ENCODE measurements around the gene TNFRSF13B. TPM values are rescaled to one million over a fixed set of nuclear protein-coding genes. Genes with fewer than 3 reads are reported as not detected.
A peak's percentile ranks its signal among the peaks of the same experiment; 100 is the strongest.

The TNFRSF13B gene
- total RNA-seq, 1 experiment from 2014 or later = not detected

DNA sequence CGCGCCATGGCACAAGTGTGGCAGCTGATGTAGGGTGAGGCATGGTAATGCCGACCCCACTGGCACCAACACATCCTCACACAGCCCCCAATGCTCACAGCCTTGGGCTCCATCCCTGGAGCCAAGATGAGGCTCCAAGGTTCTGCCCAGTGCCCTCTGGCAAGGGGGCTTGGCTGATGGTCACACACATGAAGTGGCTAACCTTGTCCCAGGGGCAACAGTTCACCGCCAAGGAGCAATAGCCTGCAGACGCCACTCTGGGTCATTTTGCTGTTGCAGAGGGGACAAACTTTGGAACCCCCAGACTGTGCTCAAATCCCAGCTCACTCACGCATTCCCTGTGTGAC lies 26.8 kb downstream of the TNFRSF13B start:
- peaks cover 8% of the 10 kb centered on the region; the same call in 1 of the 2 replicates for H3K27me3 ChIP-seq
- H3K9me3 ChIP-seq (replicated peaks) = peaks cover 10% of the 10 kb centered on the region
- H3K4me1 ChIP-seq = no peaks in the 10 kb centered on the region
- DNase-seq = no peak
- no peaks in the 10 kb centered on the region for H3K36me3 ChIP-seq
- H3K4me3 ChIP-seq = no peak overlapping the region
- H3K27ac ChIP-seq = no peak overlapping the region

- H3K9me3 ChIP-seq (replicated peaks) = peaks cover 10% of the 10 kb centered on the region
- no peak overlapping the region for H3K4me3 ChIP-seq
- H3K27me3 ChIP-seq = peaks cover 11% of the 10 kb centered on the region; the same call in 1 of the 2 replicates
- DNase-seq = peak in 1 of 2 experiments; percentile 17
- no peak overlapping the region for H3K27ac ChIP-seq
- no peaks in the 10 kb centered on the region for H3K36me3 ChIP-seq
- H3K4me1 ChIP-seq = no peaks in the 10 kb centered on the region
Observed at GRCh38 chr17:16944334-16945135, 27.4 kb downstream of the TNFRSF13B start.

DNA sequence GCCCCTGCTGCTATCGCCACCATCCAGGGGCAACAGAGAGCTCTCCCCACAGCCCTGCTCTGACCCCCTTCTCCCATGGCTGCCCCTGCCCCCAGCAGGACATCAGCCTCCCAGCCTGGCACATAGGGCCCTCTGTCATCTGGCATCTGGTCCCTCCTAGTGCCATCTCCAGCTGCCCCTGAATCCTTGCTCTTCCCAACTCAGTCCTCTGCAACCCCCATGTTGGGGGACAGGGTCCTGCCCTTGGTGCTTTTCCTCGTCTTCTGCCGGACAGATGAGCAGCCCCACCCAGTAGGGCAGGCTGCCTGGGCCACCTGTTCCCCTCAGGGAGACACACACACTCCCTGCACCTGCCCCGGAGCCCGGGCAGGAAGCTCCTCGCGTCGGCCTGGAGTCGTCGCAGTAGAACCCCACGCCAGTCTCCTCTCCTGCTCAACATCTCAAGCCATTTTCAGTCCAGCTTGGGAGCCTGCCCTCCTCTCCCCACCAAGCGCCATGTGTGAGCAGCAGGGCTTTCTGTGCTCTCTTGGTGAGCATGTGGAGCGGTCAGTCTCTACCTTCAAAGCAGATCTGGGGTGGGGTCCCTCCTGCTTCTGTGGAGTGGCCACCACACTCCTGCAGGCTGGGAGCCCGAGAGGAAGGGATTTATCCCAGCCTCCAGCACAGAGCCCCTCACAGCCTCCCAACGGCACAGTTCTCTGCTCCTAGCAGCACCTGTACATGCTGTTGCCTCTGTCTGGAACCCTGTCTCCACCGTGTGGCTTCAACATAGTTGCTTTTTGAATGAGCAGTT lies 28.2 kb downstream of the TNFRSF13B start:
- no peaks in the 10 kb centered on the region for H3K4me1 ChIP-seq
- no peak overlapping the region for H3K27ac ChIP-seq
- DNase-seq = peak in 1 of 2 experiments; percentile 11
- H3K36me3 ChIP-seq = no peaks in the 10 kb centered on the region
- H3K4me3 ChIP-seq = no peak overlapping the region
- H3K27me3 ChIP-seq = peaks cover 14% of the 10 kb centered on the region; the same call in 1 of the 2 replicates
- H3K9me3 ChIP-seq (replicated peaks) = peaks cover 2% of the 10 kb centered on the region; the same call in 1 of the 2 replicates

DNA sequence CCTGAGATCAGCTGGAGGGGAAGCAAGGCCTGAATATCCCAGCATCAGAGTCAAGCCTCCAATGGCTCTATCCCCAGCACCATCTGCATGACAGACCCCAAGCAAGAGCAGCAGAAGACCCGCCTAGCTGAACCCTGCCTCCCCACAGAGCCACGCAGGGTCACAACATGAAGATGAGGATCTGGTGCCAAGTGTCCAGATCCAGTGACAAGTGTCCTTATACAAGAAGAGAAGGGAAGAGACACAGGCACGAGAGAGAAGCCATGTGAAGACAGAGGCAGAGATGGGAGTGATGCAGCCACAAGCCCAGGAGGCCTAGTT lies 28.9 kb downstream of the TNFRSF13B start:
- Histone ChIP-seq H3K27ac (no peak overlapping the region), H3K27me3 (peaks cover 14% of the 10 kb centered on the region; the same call in 1 of the 2 replicates), H3K4me1 (no peaks in the 10 kb centered on the region), H3K4me3 (no peak overlapping the region), H3K9me3 (replicated peaks) (no peaks in the 10 kb centered on the region), H3K36me3 (no peaks in the 10 kb centered on the region)
- DNase-seq = peak in 1 of 2 experiments; percentile 5

DNA sequence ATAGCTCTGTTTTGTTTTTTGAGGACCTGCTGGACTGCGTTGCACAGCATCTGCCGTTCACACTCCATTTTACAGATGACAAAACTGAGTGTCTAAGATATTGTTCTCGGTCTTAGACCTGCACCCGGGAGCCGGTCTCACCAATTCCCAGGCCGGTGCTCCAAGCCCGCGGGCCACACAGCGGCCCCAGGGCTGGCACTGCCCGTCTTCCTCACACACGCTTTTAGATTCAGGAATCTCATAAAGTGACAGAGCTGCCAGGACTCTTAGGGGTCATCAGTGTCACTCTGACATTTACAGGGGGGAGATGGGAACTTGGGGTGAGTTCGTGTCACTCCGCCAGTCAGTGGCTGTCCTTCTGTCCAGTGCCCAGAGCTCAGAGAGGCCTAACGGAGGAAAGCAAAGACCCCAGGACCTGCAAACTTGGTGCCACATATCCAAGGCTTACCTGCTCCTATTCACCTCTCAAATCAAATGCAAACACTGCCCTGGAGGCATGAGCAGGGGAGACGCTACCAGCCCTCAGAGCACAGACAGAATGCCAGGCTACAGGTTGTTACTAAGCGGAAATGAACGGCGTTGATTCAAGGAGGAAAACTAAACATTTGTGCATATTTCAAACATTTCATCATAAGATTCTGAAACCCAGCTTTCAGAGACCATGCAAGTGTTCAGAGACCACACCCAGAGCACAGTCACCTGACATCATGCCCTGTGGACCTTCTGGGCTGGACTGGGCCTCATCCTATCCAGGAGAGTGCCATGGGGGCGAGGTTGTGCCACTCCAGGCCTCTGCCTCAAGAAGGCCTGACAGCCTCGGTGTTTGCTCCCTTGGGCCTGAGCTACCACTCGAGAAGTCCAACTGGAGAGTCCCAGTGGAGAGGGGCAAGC lies 29.5 kb downstream of the TNFRSF13B start:
- Histone ChIP-seq H3K27ac (no peak overlapping the region), H3K36me3 (no peaks in the 10 kb centered on the region), H3K4me3 (no peak overlapping the region), H3K27me3 (peaks cover 14% of the 10 kb centered on the region; the same call in 1 of the 2 replicates), H3K9me3 (replicated peaks) (no peaks in the 10 kb centered on the region), H3K4me1 (no peaks in the 10 kb centered on the region)
- peak in 1 of 2 experiments; percentile 2 for DNase-seq

DNA sequence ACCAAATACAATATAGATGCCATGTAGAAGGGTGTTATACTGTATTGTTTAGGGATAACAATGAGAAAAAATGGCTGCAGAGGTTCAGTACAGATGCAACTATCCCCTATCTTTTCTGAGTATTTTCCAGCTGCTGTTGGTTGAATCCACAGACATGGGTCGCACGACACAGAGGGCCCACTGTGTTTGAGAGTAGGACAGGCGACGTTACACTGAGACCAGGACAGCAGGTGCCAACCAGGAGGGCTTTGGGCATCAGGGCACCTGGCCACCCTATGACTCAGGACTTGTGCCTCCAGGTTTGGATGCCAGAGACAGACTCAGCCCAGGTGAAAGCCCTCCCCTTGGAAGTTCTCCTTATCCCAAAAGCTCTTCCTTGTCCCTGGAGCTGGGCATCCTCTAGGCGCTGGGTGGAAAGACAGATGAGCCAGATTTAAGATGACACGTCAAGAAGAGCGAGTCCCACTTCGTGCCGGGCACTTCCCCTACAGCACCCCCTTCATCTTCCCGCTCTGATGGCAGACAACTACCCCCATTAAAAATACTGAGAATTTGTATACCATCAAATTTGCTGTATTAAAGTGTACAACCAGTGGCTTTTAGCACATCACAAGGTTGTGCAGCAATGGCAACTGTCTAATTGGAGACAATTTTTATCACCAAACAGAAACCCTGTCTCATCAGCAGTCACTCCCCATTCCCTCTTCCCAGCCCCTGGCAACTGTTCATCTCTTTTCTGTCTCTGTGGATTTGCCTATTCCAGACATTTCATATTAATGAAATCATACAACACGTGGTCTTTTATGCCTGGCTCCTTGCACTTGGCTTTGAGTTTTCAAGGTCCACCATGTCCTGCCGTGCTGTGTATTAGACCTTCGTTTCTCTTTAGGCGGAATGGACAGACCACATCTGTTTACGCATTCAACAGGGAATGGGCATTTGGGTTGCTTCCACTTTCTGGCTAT lies 30.6 kb downstream of the TNFRSF13B start:
- DNase-seq = peak in 1 of 2 experiments; percentile 9
- no peaks in the 10 kb centered on the region for H3K4me1 ChIP-seq
- peaks cover 14% of the 10 kb centered on the region; the same call in 1 of the 2 replicates for H3K27me3 ChIP-seq
- H3K9me3 ChIP-seq (replicated peaks) = no peaks in the 10 kb centered on the region
- H3K36me3 ChIP-seq = no peaks in the 10 kb centered on the region
- no peak overlapping the region for H3K4me3 ChIP-seq
- H3K27ac ChIP-seq = no peak overlapping the region

DNA sequence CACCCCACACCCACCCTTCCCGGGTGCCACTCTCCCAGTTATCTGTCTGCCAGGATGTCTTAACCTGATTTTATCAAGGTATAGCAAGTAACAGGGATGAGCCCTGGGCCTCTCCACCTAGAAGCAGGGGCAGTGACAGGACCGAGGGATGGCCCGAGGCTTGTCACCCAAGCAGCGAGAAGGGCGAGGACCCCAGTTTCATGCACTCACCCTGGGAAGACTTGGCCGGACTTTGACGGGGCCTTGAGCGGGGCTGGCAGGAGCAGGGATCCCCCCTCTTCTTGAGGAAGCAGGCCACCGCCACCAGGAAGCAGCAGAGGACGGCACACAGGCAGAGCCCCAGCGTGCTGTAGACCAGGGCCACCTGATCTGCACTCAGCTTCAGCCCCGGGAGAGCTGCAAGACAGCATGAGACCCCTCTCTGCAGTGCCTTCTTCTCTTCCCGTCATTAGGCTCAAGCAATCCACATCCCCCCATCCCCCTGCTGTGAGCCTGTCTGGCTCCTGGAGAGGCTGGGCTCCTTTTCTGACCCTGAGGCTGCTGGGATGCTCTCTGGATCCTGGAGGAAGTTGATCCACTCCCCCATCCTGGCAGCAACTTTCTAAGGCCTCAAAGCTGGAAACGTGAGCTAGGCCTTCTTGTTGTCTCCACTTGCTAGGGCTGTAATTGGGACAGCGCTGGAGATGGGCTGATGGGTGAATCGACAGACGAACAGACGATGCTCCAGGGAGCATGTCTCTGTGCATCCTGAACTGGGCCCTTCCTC lies 31.6 kb downstream of the TNFRSF13B start:
- Histone ChIP-seq H3K36me3 (no peaks in the 10 kb centered on the region), H3K27ac (no peak overlapping the region), H3K9me3 (replicated peaks) (no peaks in the 10 kb centered on the region), H3K4me3 (no peak overlapping the region), H3K4me1 (no peaks in the 10 kb centered on the region), H3K27me3 (peaks cover 14% of the 10 kb centered on the region; the same call in 1 of the 2 replicates)
- peak in 1 of 2 experiments; percentile 11 for DNase-seq

DNA sequence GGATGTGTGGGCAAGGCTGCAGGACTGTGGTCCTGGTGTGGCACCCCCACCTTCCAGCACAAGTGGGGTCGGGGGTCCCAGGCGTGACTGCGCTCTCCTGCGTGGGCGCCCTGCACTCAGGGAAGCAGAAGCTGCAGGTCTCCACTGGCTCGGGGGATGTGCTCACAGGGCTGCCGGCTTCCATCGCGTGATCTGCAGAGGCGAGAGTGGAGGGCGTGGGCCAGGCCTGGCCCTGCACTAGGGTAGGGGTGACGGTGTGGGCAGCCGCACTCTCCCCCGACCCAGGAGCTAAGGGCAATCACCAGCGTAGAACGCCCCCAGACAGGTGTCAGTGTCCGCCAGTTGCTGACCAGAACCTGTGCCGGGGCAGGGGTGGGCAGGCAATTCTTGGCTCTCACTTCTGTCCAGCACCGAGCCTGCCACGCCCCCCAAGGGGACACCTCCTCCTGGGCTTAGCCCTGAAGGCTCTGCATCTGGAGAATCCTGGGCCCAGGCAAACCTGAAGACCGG lies 32.3 kb downstream of the TNFRSF13B start:
- Histone ChIP-seq H3K4me1 (no peaks in the 10 kb centered on the region), H3K27me3 (peaks cover 14% of the 10 kb centered on the region; the same call in 1 of the 2 replicates), H3K9me3 (replicated peaks) (no peaks in the 10 kb centered on the region), H3K27ac (no peak overlapping the region), H3K4me3 (no peak overlapping the region), H3K36me3 (no peaks in the 10 kb centered on the region)
- DNase-seq = peak in 1 of 2 experiments; percentile 11

DNA sequence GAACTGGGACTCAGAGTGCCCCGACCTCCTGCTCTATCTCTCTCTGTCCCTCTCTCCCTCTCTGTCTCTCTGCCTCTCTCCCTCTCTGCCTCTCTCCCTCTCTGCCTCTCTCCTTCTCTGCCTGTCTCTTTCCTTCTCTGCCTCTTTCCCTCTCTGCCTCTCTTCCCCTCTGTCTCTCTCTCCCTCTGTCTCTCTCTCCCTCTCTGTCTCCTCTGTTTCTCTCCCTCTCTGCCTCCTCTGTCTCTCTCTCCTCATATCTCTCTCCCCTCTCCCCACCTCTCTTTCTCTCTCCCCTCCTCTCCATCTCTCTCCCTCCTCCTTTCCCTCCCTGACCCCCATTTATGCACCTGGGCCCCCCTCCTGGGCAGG lies 32.7 kb downstream of the TNFRSF13B start:
- no peaks in the 10 kb centered on the region for H3K36me3 ChIP-seq
- H3K9me3 ChIP-seq (replicated peaks) = no peaks in the 10 kb centered on the region
- DNase-seq = no peak
- H3K4me3 ChIP-seq = no peak overlapping the region
- H3K4me1 ChIP-seq = no peaks in the 10 kb centered on the region
- peaks cover 12% of the 10 kb centered on the region; the same call in 1 of the 2 replicates for H3K27me3 ChIP-seq
- no peak overlapping the region for H3K27ac ChIP-seq

- H3K27ac ChIP-seq = no peak overlapping the region
- peaks cover 11% of the 10 kb centered on the region; the same call in 1 of the 2 replicates for H3K27me3 ChIP-seq
- DNase-seq = peak; percentile 11 to 36
- no peaks in the 10 kb centered on the region for H3K9me3 ChIP-seq (replicated peaks)
- H3K4me3 ChIP-seq = no peak overlapping the region
- H3K4me1 ChIP-seq = no peaks in the 10 kb centered on the region
- no peaks in the 10 kb centered on the region for H3K36me3 ChIP-seq
Observed at GRCh38 chr17:16938496-16939207, 33.3 kb downstream of the TNFRSF13B start.

DNA sequence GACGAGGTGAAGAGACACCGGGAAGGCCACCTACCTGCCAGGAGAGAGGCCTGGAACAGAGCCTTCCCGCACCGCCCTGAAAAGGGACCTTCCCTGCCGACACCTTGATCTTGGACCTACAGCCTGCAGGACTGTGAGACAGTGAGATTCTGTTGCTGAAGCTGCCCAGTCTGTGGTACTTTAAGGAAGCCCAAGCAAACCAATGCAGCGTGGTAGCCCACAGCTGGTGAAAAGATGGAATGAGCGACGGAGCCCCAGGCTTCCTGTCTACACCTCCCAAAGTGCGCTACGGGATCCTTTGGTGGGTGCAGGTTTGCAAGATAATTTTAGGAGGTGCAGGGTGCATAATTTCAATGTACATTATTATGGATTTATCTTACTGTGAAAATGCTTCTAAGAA lies 33.9 kb downstream of the TNFRSF13B start:
- H3K36me3 ChIP-seq = no peaks in the 10 kb centered on the region
- peaks cover 14% of the 10 kb centered on the region; the same call in 1 of the 2 replicates for H3K27me3 ChIP-seq
- no peaks in the 10 kb centered on the region for H3K4me1 ChIP-seq
- no peaks in the 10 kb centered on the region for H3K9me3 ChIP-seq (replicated peaks)
- no peak overlapping the region for H3K27ac ChIP-seq
- DNase-seq = peak in 1 of 2 experiments; percentile 1
- H3K4me3 ChIP-seq = no peak overlapping the region

GRCh38 chr17:16937431-16937830 lies 34.5 kb downstream of the TNFRSF13B start:
- H3K27ac ChIP-seq = no peak overlapping the region
- no peaks in the 10 kb centered on the region for H3K4me1 ChIP-seq
- no peak overlapping the region for H3K4me3 ChIP-seq
- peaks cover 17% of the 10 kb centered on the region for H3K27me3 ChIP-seq
- H3K9me3 ChIP-seq (replicated peaks) = no peaks in the 10 kb centered on the region
- no peaks in the 10 kb centered on the region for H3K36me3 ChIP-seq
- DNase-seq = peak in 1 of 2 experiments; percentile 1

Data from SJCRH30 (cell line).